HG02678 (cell line): ENCODE measurements around the gene PLPPR1.

Experiments
- ATAC-seq: cut with Tn5 transposase; IDR thresholded peaks from one replicate; pipeline ENCODE4 v1.9.1; 2021; ENCODE audit warnings: mild to moderate bottlenecking, moderate library complexity; ENCODE audit not compliant: unreplicated experiment

Gene PLPPR1

GRCh38 chr9:101372327-101373118 is 344.0 kb downstream of the PLPPR1 start:
- ATAC-seq = no peak
